ENCODE results near the gene THOC5.
"Not testable (repeated sequence)": the region's sequence is repeated elsewhere in the genome, so short reads cannot be mapped to it uniquely, and the experiment has no call there.

The THOC5 gene

DNA sequence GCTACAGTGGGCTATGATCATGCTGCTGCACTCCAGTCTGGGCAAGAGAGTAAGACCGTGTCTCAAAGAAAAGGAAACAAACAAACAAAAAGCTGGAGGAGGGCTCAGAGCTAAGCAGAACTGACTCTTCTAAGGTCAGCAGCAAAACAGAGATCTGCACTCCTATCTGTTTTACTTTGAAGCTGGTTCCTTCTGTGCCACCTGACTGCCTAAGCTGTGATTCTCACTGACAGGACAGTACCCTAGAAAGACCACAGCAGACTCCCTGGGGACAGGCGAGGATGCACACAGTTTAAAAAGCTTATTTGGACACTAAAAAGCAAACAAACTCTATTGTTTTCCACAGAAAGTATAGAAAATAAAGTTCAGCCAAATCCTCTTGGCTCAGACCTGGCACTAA is 43.0 kb downstream of the THOC5 start:
- TF ChIP-seq, protein P1, sequence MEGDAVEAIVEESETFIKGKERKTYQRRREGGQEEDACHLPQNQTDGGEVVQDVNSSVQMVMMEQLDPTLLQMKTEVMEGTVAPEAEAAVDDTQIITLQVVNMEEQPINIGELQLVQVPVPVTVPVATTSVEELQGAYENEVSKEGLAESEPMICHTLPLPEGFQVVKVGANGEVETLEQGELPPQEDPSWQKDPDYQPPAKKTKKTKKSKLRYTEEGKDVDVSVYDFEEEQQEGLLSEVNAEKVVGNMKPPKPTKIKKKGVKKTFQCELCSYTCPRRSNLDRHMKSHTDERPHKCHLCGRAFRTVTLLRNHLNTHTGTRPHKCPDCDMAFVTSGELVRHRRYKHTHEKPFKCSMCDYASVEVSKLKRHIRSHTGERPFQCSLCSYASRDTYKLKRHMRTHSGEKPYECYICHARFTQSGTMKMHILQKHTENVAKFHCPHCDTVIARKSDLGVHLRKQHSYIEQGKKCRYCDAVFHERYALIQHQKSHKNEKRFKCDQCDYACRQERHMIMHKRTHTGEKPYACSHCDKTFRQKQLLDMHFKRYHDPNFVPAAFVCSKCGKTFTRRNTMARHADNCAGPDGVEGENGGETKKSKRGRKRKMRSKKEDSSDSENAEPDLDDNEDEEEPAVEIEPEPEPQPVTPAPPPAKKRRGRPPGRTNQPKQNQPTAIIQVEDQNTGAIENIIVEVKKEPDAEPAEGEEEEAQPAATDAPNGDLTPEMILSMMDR (IDR thresholded peaks at IDR 0.05; ENCODE audit: low read depth, low read length): no peak

DNA sequence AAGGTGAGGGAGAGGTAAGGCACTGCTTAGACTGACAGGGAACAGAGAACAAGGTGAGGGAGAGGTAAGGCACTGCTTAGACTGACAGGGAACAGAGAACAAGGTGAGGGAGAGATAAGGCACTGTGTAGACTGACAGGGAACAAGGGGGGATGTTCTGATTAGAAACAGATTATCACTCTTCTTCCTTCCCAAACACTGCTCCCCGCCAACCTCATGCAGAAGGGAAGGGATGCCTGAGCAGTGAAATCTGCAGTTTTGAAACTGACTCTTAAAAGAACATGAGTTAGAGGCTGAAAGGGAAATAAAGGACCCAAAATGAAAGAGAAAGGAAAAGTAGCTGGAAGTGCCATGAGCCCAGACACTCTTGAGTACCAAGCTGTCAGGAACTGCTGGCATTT is 43.7 kb downstream of the THOC5 start:
- no peak overlapping the region for H3K4me3 ChIP-seq (ENCODE audit: low read depth, low read length)
- in situ Hi-C loops (cut with HindIII; ENCODE audit: low sequenced_read_pairs): no loop called here
- DNase-seq (ENCODE audit: low read depth, low spot score): no peak
- TF ChIP-seq, protein P1 (IDR thresholded peaks at IDR 0.05; ENCODE audit: low read depth, low read length): no peak

More for the DNA sequence above, 43.0 kb downstream of the THOC5 start:
- H3K4me3 ChIP-seq (ENCODE audit: low read depth, low read length): no peak overlapping the region
- DNase-seq (ENCODE audit: low read depth, low spot score): no peak
- in situ Hi-C loops (cut with HindIII; ENCODE audit: low sequenced_read_pairs): no loop called here

DNA sequence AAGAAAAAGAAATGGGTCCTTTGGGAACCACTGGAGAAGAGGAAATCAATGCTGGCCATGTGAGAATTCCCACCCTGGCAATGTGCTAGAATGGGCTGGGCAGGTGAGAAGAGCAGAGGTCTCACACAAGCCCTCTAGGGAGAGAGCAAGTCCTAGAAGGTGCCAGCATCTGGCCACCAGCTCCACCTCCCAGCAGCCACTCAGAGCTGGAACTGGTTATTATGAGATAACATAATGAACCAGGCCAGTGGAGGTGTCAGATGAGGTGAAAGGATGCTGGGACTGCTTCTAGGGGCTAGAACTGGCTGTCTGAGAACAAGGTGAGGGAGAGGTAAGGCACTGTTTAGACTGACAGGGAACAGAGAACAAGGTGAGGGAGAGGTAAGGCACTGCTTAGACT is 44.3 kb downstream of the THOC5 start:
- in situ Hi-C loops (cut with HindIII; ENCODE audit: low sequenced_read_pairs): no loop called here
- TF ChIP-seq, protein P1 (IDR thresholded peaks at IDR 0.05; ENCODE audit: low read depth, low read length): no peak
- no peak overlapping the region for H3K4me3 ChIP-seq (ENCODE audit: low read depth, low read length)
- DNase-seq (ENCODE audit: low read depth, low spot score): no peak

DNA sequence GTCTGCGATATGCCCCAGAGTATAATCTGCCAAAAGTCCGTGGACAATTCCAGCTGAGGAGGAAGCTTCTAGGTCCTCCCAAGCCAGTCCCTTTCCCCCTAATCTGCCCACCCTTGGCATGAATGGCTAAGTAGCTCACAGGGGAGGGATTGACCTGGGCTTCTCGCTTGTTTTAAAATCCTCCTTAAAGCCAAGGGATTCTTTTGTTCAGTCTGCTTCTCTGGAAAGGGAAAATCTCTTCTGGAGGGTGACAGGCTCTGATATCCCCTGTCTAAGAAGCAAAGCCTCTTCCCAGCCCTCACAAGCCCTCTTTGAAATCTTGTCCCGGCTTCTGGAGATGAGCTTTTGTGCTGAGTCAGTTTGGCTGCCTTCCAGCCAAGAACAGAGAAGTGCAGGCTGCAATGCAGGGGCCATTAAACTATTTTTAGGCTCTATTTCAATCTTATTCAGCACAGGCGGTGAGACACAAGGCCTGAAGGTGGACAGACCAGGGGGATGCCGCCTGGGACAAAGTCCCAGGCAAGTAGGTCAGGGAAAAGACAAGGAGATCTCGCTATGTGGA is 49.7 kb downstream of the THOC5 start:
- H3K4me3 ChIP-seq (ENCODE audit: low read depth, low read length): no peak overlapping the region
- DNase-seq (ENCODE audit: low read depth, low spot score): peak; percentile 82
- in situ Hi-C loops (cut with HindIII; ENCODE audit: low sequenced_read_pairs): no loop called here
- TF ChIP-seq, protein P1 (IDR thresholded peaks at IDR 0.05; ENCODE audit: low read depth, low read length): no peak

DNA sequence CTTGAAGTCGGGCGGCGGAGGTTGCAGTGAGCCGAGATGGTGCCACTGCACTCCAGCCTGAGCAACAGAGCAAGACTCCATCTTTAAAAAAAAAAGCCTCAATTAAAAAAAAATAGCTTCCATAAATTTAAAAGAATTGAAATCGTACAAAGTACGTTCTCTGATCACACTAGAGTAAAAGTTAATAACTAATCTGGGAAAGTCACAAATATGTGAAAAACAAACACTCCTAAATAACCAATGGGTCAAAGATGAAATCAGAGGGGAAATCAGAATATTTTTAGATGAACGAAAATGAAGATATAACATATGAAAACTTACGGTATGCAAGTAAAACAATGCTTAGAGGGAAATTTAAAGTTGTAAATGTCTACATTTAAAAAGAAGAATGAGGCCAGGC is 53.7 kb downstream of the THOC5 start:
- in situ Hi-C loops (cut with HindIII; ENCODE audit: low sequenced_read_pairs): no loop called here
- DNase-seq (ENCODE audit: low read depth, low spot score): no peak
- TF ChIP-seq, protein P1 (IDR thresholded peaks at IDR 0.05; ENCODE audit: low read depth, low read length): no peak
- no peak overlapping the region for H3K4me3 ChIP-seq (ENCODE audit: low read depth, low read length)

DNA sequence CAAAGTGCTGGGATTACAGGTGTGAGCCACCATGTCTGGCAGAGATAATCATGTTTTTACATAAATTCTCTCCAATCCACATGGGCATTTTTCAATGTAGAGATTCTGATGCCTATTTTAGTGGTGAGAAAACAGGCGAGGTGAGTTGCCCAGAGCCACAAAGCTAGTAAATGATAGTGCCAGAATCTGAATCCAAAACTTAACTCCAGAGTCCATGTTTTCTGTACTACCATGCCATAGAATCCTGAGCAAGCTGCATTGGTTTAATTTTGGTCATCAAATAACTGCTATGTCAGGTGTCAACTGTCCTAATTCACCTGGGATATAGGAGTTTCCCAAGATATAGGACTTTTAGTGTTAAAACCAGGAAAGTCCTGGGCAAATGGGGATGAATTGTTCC is 59.9 kb downstream of the THOC5 start:
- H3K4me3 ChIP-seq (ENCODE audit: low read depth, low read length): no peak overlapping the region
- in situ Hi-C loops (cut with HindIII; ENCODE audit: low sequenced_read_pairs): no loop called here
- no peak for DNase-seq (ENCODE audit: low read depth, low spot score)
- TF ChIP-seq, protein P1 (IDR thresholded peaks at IDR 0.05; ENCODE audit: low read depth, low read length): no peak

DNA sequence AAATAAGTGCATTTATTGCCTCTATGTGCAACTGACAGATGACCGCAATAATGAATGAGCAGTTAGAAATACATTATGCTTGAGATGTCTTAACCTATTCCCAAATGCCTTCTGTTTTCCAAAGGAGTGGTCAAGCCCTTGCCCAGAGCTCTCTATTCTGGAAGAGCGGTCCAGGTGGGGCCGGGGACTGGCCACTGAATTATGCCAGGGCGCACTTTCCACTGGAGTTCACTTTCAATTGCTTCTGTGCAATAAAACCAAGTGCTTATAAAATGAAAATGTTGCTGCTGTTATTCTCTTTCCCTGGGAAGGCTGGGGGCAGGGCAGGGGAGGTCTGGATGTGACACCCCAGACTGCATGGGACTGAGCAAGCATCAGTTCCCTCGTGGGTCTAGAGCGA is 62.5 kb downstream of the THOC5 start:
- no peak for DNase-seq (ENCODE audit: low read depth, low spot score)
- in situ Hi-C loops (cut with HindIII; ENCODE audit: low sequenced_read_pairs): no loop called here

DNA sequence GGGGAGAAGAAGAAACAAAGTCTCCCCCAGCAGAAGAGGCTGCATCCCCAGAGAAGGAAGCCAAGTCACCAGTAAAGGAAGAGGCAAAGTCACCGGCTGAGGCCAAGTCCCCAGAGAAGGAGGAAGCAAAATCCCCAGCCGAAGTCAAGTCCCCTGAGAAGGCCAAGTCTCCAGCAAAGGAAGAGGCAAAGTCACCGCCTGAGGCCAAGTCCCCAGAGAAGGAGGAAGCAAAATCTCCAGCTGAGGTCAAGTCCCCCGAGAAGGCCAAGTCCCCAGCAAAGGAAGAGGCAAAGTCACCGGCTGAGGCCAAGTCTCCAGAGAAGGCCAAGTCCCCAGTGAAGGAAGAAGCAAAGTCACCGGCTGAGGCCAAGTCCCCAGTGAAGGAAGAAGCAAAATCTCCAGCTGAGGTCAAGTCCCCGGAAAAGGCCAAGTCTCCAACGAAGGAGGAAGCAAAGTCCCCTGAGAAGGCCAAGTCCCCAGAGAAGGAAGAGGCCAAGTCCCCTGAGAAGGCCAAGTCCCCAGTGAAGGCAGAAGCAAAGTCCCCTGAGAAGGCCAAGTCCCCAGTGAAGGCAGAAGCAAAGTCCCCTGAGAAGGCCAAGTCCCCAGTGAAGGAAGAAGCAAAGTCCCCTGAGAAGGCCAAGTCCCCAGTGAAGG is 64.3 kb downstream of the THOC5 start:
- in situ Hi-C loops (cut with HindIII; ENCODE audit: low sequenced_read_pairs); H3K4me3 ChIP-seq (ENCODE audit: low read depth, low read length); DNase-seq (ENCODE audit: low read depth, low spot score): not testable (repeated sequence)

More for the DNA sequence above, 62.5 kb downstream of the THOC5 start:
- no peak overlapping the region for H3K4me3 ChIP-seq (ENCODE audit: low read depth, low read length)
- TF ChIP-seq, protein P1 (IDR thresholded peaks at IDR 0.05; ENCODE audit: low read depth, low read length): no peak

Measured in astrocyte of the spinal cord (primary cell).